KOPT-K1 (cell line): Measurements from ENCODE around the gene RBFOX2.

ENCODE experiments used
- H3K27ac ChIP-seq: fragments of 200-600 bp; sonication (generic); 2 replicates; pipeline ENCODE4 v1.5.1; 2016; ENCODE audit warnings: antibody characterized with exemption, mild to moderate bottlenecking, low read depth, low read length; ENCODE audit not compliant: poor library complexity, severe bottlenecking
- H3K36me3 ChIP-seq: fragments of 200-600 bp; sonication (generic); 2 replicates; pipeline ENCODE4 v1.5.1; 2017; ENCODE audit warnings: antibody characterized with exemption, mild to moderate bottlenecking, low read length, moderate library complexity; ENCODE audit not compliant: insufficient read depth
- H3K9me3 ChIP-seq: fragments of 200-600 bp; sonication (generic); 2 replicates; pipeline ENCODE4 v1.5.1; 2017; ENCODE audit warnings: antibody characterized with exemption, low read length, mild to moderate bottlenecking; ENCODE audit not compliant: insufficient read depth, poor library complexity, severe bottlenecking

RBFOX2 gene

GRCh38 chr22:35919002-35919542 lies 109.6 kb downstream of the RBFOX2 start:
- H3K36me3 ChIP-seq: no peaks in the 10 kb centered on the region
- no peaks in the 10 kb centered on the region for H3K9me3 ChIP-seq
- no peak overlapping the region for H3K27ac ChIP-seq

GRCh38 chr22:35918456-35918855 lies 110.2 kb downstream of the RBFOX2 start:
- Histone ChIP-seq H3K27ac (no peak overlapping the region), H3K36me3 (no peaks in the 10 kb centered on the region), H3K9me3 (no peaks in the 10 kb centered on the region)

GRCh38 chr22:35917651-35918050 lies 111.0 kb downstream of the RBFOX2 start:
- Histone ChIP-seq H3K36me3 (no peaks in the 10 kb centered on the region), H3K9me3 (no peaks in the 10 kb centered on the region), H3K27ac (no peak overlapping the region)

- Histone ChIP-seq H3K27ac (no peak overlapping the region), H3K9me3 (no peaks in the 10 kb centered on the region), H3K36me3 (no peaks in the 10 kb centered on the region)
These were observed 113.1 kb downstream of the RBFOX2 start for GRCh38 chr22:35915477-35916013.

GRCh38 chr22:35914665-35915476 lies 113.8 kb downstream of the RBFOX2 start:
- no peaks in the 10 kb centered on the region for H3K9me3 ChIP-seq
- H3K36me3 ChIP-seq: no peaks in the 10 kb centered on the region
- H3K27ac ChIP-seq: no peak overlapping the region

GRCh38 chr22:35914357-35914664 lies 114.3 kb downstream of the RBFOX2 start:
- Histone ChIP-seq H3K9me3 (no peaks in the 10 kb centered on the region), H3K27ac (no peak overlapping the region), H3K36me3 (no peaks in the 10 kb centered on the region)

- Histone ChIP-seq H3K9me3 (no peaks in the 10 kb centered on the region), H3K27ac (no peak overlapping the region), H3K36me3 (no peaks in the 10 kb centered on the region)
These were observed 114.7 kb downstream of the RBFOX2 start for GRCh38 chr22:35913925-35914324.

- Histone ChIP-seq H3K9me3 (no peaks in the 10 kb centered on the region), H3K27ac (no peak overlapping the region), H3K36me3 (no peaks in the 10 kb centered on the region)
These were observed 116.0 kb downstream of the RBFOX2 start for GRCh38 chr22:35912658-35913057.

GRCh38 chr22:35911877-35912276 lies 116.7 kb downstream of the RBFOX2 start:
- Histone ChIP-seq H3K27ac (no peak overlapping the region), H3K36me3 (no peaks in the 10 kb centered on the region), H3K9me3 (no peaks in the 10 kb centered on the region)

- no peak overlapping the region for H3K27ac ChIP-seq
- no peaks in the 10 kb centered on the region for H3K9me3 ChIP-seq
- no peaks in the 10 kb centered on the region for H3K36me3 ChIP-seq
These were observed 117.7 kb downstream of the RBFOX2 start for GRCh38 chr22:35910926-35911325.

- H3K9me3 ChIP-seq: no peaks in the 10 kb centered on the region
- no peaks in the 10 kb centered on the region for H3K36me3 ChIP-seq
- no peak overlapping the region for H3K27ac ChIP-seq
These were observed 118.4 kb downstream of the RBFOX2 start for GRCh38 chr22:35910003-35910769.

GRCh38 chr22:35905894-35906293 lies 122.7 kb downstream of the RBFOX2 start:
- Histone ChIP-seq H3K36me3 (no peaks in the 10 kb centered on the region), H3K27ac (no peak overlapping the region), H3K9me3 (no peaks in the 10 kb centered on the region)

- no peak overlapping the region for H3K27ac ChIP-seq
These were observed 123.9 kb downstream of the RBFOX2 start for GRCh38 chr22:35904752-35905151.

GRCh38 chr22:35904336-35904692 lies 124.3 kb downstream of the RBFOX2 start:
- Histone ChIP-seq H3K36me3 (no peaks in the 10 kb centered on the region), H3K27ac (no peak overlapping the region), H3K9me3 (no peaks in the 10 kb centered on the region)

More at GRCh38 chr22:35904752-35905151, 123.9 kb downstream of the RBFOX2 start:
- no peaks in the 10 kb centered on the region for H3K36me3 ChIP-seq
- no peaks in the 10 kb centered on the region for H3K9me3 ChIP-seq

GRCh38 chr22:35903571-35904335 lies 124.9 kb downstream of the RBFOX2 start:
- Histone ChIP-seq H3K27ac (no peak overlapping the region), H3K36me3 (no peaks in the 10 kb centered on the region), H3K9me3 (no peaks in the 10 kb centered on the region)
